HG02884 (cell line): Measurements from ENCODE around the gene SLC16A7.
"Not testable (repeated sequence)": the region's sequence is repeated elsewhere in the genome, so short reads cannot be mapped to it uniquely, and the experiment has no call there.

ENCODE experiments used
- ATAC-seq: cut with Tn5 transposase; IDR thresholded peaks from one replicate; pipeline ENCODE4 v1.9.1; 2021; ENCODE audit warnings: mild to moderate bottlenecking, moderate library complexity; ENCODE audit not compliant: unreplicated experiment

Gene SLC16A7

DNA sequence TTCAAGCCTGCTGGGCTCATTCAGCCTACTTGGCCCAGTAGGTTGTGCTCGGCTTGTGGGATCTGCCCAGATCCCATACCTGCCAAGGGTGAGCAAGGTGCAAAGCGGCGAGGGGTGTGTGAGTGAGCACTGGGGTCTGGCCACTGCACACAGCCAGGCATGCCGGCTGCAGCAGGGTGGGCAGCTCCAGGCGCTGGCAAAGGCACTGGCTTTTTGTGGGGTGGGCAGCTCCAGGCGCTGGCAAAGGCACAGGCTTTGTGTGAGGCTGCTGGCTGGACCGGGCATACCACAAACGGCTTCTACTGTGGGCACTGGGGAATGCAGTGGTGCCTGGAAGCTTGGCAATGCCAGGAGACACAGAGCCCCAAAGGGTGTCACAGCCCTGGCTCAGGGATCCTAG lies 137.4 kb downstream of the SLC16A7 start:
- ATAC-seq, result no peak

- ATAC-seq, result no peak
Measured at GRCh38 chr12:59734371-59734770, 138.5 kb downstream of the SLC16A7 start.

- no peak for ATAC-seq
Measured at GRCh38 chr12:59735231-59735630, 139.4 kb downstream of the SLC16A7 start.

- ATAC-seq, result no peak
Measured at GRCh38 chr12:59736359-59736758, 140.5 kb downstream of the SLC16A7 start.

DNA sequence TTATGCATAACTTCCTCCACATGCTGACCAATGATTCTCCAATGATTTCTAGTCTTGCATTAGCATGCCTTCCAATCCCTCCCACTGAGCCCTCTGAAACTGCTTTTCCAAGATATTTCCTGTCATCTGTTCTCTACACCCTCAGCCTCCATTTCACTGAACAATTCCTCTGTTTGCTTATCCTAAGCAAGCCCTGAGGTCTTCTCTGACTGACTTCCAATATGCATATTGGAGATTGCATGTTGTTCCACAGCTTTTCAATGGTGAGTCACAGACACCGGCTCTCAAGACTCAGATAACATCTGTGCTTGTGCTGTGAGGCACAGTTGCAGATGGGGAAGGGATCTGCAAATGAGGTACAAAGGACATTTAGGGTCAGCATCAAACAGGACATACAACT lies 141.0 kb downstream of the SLC16A7 start:
- ATAC-seq, result no peak

GRCh38 chr12:59737725-59738463 lies 142.1 kb downstream of the SLC16A7 start:
- ATAC-seq, result no peak

DNA sequence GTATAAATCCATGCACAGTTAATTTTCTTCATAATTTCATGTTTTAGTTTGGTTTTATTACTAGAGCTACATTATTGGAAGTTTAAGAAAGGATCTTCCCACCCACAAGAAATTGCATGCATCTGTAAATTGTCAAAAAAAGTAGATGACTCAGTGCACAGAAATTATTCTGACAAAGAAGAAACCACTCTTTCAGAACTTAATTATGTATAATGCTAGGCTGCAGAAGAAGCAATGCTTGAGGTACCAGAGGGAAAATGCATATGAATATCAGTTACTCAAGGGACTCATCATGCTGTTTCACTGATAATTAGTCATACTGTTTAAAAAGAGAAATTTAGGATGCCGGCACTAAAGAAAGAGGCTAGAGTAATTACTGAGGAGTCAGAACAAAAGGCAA lies 147.0 kb downstream of the SLC16A7 start:
- no peak for ATAC-seq

DNA sequence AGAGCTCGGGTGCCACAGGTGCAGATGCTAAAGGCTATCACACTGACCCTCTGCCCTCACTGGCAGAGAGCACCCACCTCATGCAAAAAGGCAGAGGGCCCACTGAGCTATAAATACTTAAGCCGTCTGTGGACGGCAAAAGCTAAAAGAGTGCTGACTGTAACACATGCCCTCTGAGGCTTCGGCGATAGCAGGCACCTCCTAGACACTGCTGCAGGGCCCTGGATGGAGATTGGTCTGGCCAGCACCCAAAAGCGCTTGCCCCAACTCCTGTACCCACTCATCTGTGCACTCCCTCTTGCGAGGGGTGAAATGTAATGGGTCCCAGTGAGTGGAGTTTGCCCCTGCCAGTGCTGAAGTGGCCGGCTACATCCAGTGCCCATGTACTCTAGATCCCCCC lies 148.7 kb downstream of the SLC16A7 start:
- ATAC-seq, result no peak

- ATAC-seq, result not testable (repeated sequence)
Measured at GRCh38 chr12:59751091-59751490, 155.3 kb downstream of the SLC16A7 start.

DNA sequence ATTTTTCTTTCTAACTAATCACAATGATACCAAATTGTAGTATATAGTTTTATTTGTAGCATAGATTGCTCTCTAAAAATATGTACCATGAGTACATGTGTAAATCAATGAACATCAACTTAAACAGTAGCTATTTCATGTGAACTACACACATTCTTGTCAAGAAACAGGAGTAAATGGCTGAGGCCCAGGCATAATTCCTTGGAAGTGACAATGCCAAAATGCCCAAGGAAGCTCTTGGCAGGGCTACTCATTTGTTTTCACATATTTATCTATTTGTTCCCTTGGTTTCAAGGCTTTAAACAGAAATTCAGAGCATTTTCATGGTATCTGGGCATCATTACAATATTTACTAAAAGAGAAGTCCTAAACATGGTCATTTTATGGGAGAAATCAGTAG lies 165.7 kb downstream of the SLC16A7 start:
- no peak for ATAC-seq

GRCh38 chr12:59763835-59764234 lies 168.0 kb downstream of the SLC16A7 start:
- ATAC-seq, result peak; percentile 55

DNA sequence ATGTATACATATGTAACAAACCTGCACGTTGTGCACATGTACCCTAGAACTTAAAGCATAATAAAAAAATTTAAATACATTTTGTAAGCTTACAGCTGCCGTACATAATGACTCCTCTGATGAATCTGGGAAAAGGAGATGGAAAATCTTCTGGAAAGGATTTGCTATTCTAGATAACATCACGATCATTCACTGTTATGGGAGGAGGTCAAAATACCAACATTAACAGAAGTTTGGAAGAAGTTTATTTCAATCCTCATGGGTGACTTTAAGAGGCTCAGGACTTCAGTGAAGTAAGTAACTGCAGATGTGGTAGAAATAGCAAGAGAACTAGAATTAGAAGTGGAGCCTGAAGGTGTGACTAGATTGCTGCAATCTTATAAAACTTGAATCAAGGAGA lies 172.2 kb downstream of the SLC16A7 start:
- ATAC-seq, result no peak

- ATAC-seq, result no peak
Measured at GRCh38 chr12:59780605-59781135, 184.8 kb downstream of the SLC16A7 start.

GRCh38 chr12:59787610-59788009 lies 191.8 kb downstream of the SLC16A7 start:
- ATAC-seq, result no peak

DNA sequence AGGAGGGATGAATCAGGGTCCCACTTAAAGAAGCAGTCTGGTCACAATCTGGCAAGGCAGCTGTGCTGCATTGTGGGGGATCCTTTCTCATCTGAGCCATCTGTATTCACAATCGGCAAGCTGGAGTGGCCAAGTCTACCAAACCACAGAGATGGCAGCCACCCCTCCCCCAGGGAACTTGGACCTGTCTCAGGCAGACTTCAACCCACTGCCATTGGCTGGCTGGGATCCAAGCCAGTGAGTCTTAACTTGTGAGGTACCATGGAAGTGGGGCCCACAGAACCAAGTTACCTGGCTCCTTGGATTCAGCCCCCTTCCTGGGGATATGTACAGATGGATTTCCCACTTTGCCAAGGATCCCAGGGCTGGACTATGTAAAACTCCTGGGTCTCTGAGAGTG lies 196.8 kb downstream of the SLC16A7 start:
- ATAC-seq, result no peak

- no peak for ATAC-seq
Measured at GRCh38 chr12:59803735-59804134, 207.9 kb downstream of the SLC16A7 start.

- ATAC-seq, result peak; percentile 84
Measured at GRCh38 chr12:59808317-59808910, 212.6 kb downstream of the SLC16A7 start.

GRCh38 chr12:59811991-59812390 lies 216.2 kb downstream of the SLC16A7 start:
- ATAC-seq, result no peak

GRCh38 chr12:59812716-59813115 lies 216.9 kb downstream of the SLC16A7 start:
- no peak for ATAC-seq

DNA sequence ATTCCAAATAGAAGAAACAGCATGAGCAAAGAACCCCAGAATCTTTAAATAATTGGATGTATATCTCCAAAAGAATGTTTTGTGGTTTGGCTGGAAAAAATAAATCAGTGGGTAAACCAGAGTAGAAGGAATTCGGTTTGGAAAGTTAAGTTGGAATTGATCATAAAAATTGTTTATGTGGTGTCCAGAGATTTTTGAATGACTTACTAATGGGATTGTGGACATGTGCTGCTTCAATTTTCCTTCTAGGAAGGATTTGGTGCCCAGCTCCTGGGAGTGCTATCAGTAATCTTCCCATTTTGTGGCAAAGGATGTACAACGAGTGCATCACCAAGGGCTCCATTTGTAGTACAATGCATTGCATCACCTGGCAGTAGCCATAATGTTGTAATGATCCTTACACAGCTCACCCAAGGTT lies 224.8 kb downstream of the SLC16A7 start:
- no peak for ATAC-seq

DNA sequence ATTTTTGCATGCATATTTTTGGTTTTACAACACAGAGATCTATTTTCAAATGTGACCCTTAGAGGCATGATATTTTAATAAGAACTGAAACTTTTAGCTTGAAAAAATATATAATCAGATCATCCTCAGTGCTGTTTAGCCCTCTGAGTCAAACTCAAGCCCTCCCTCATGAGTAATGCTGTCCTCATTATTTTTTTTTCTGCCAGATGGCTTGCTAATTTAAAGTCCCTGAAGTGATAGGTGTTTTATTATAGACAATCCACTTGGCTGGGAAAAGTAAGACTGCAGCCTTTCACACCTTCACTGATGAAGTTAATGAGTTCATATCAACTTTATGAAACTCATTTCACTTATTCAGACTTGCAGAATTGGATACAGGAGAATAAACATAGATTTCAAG lies 227.7 kb downstream of the SLC16A7 start:
- no peak for ATAC-seq

GRCh38 chr12:59827767-59828166 lies 231.9 kb downstream of the SLC16A7 start:
- ATAC-seq, result no peak
